Coronary artery (tissue), 2 donors: Measurements from ENCODE around the gene FBF1.
A peak's percentile ranks its signal among the peaks of the same experiment; 100 is the strongest.
"Not testable (repeated sequence)": the region's sequence is repeated elsewhere in the genome, so short reads cannot be mapped to it uniquely, and the experiment has no call there.

ENCODE experiments used
- DNase-seq: peaks from one replicate; pipeline ENCODE4 v3.0.0-alpha.2; 2017; ENCODE audit warnings: low spot score
- H3K27ac ChIP-seq, 2 donors: fragments of 200-600 bp; sonication (generic); one replicate each; pipeline ENCODE4 v1.5.1; 2016 to 2019
- H3K4me3 ChIP-seq: fragments of 200-600 bp; sonication (generic); 2 replicates; pipeline ENCODE4 v1.5.1; 2016; ENCODE audit warnings: mild to moderate bottlenecking, moderate library complexity
- CTCF ChIP-seq: fragments of 200-600 bp; sonication (generic); IDR thresholded peaks from one replicate; pipeline ENCODE4 v1.5.1; 2019; ENCODE audit warnings: antibody characterized with exemption

FBF1 gene

GRCh38 chr17:75888484-75888883 lies 52.4 kb downstream of the FBF1 start:
- no peak overlapping the region for H3K4me3 ChIP-seq
- TF ChIP-seq CTCF: no peak
- DNase-seq: no peak
- no peak overlapping the region for H3K27ac ChIP-seq

DNA sequence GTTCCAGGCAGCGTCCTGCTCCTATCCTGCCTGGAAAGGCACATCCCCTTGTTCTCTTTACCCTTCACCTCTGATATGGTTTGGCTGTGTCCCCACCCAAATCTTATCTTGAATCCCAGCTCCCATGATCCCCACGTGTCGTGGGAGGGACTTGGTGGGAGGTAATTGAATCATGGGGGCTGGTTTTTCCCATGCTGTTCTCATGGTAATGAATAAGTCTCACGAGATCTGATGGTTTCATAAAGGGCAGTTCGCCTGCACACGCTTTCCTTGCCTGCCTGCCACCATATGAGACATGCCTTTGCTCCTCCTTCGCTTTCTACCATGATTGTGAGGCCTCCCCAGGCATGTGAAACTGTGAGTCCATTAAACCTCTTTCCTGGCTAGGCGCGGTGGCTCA lies 55.0 kb downstream of the FBF1 start:
- not testable (repeated sequence) for H3K27ac ChIP-seq, DNase-seq, H3K4me3 ChIP-seq

DNA sequence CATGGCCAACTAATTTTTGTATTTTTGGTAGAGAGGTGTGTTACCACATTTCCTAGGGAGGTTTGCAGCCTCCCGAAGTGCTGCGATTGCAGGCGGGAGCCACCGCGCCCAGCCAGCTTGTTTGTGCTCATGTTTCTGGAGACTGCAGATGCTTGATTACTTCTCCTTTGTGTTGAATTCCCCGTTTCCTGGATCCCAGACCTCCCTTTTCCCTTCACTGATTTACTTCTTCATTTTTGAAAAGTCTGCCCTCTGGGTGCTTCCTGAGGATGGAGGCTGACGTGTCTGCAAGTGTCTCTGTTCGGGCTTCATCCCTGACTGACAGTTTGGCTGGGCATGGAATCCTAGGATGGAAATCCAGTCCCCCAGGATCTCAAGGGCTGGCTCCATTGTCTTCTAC lies 55.4 kb downstream of the FBF1 start:
- TF ChIP-seq CTCF: no peak
- H3K27ac ChIP-seq: no peak overlapping the region
- no peak for DNase-seq

GRCh38 chr17:75881678-75882454 lies 59.0 kb downstream of the FBF1 start:
- Histone ChIP-seq H3K4me3 (no peak overlapping the region), H3K27ac (peak overlapping the region in 1 of 2 donors; percentile 5)
- DNase-seq: no peak
- TF ChIP-seq CTCF: no peak

More for the DNA sequence above, 55.4 kb downstream of the FBF1 start:
- no peak overlapping the region for H3K4me3 ChIP-seq

- Histone ChIP-seq H3K27ac (peak overlapping the region in 1 of 2 donors; percentile 4), H3K4me3 (no peak overlapping the region)
- TF ChIP-seq CTCF: no peak
- DNase-seq: no peak
Observed at GRCh38 chr17:75880266-75880665, 60.6 kb downstream of the FBF1 start.

DNA sequence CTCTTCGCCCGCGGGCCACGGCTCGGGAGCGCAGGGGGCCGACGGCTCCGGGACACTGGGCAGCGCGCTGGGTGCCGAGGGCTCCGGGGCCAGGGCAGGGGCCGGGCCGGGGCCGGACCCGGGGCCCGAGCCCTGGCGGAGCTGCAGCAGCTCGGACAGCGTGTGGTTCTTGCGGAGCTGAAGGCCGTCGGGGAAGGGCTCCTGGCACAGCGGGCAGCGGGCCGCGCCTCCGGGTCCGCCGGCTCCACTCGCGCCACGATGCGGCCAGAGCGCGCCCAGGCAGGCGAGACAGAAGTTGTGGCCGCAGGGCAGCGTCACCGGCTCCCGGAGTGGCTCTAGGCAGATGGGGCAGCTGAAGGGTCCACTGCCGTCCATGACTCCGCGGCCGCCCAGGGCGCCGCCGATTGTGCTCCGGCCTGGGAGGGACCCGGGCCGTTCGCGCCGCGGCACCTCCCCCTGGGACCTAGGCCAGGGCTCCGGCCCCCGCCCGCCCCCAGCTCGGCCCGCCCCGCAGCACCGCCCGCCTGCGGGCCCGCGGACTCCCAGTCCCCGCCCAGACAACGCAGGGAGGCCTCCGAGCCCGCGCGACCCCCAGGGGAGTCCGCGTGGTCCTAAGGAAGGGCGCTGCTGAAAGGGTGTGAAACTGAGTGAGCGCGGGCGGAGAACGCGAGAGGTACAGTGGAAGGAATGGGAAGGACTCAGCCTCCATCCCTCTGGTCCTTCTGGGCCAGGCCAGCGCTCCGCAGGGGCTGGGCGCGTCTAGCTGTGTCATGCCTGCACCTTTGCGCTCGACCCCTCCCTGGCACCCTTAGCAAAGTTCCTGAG lies 62.5 kb downstream of the FBF1 start, which contains the start of gene TRIM47:
Gene TRIM47 (minus strand): TSS at position 408 of the 825 bp plus-strand sequence. CDS start 33 bp downstream, at position 375.
- no peak for TF ChIP-seq CTCF
- Histone ChIP-seq H3K4me3 (peak within 1 kb of the TSS; percentile 91), H3K27ac (peak within 1 kb of the TSS; percentile 96 to 97)
- peak; percentile 92 for DNase-seq

DNA sequence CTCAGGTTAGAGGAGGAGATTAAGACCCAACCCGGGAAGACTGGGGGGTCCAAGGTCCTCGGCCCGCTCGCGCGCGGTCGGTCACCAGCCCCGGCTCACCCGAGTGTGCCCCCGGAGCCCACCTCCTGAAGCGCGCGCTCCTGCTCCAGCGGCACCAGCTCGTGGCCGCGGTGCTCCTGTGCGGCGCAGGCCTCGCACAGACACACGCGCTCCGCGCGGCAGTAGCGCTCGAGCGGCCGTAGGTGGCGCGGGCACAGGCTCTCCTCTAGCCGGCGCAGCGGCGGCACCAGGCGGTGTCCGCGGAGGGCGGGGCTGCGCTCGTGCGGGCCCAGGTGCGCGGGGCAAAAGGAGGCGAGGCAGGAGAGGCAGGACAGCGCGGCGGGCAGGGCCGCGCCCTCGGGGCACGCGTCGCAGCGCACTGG lies 63.1 kb downstream of the FBF1 start:
- H3K27ac ChIP-seq: peak overlapping the region; percentile 96 to 97
- DNase-seq: no peak
- peak overlapping the region; percentile 91 for H3K4me3 ChIP-seq
- no peak for TF ChIP-seq CTCF
